ENCODE data around the gene PWWP3B.
"Not testable (repeated sequence)": the region's sequence is repeated elsewhere in the genome, so short reads cannot be mapped to it uniquely, and the experiment has no call there.

The PWWP3B gene

GRCh38 chrX:106168107-106168506 is at the start of gene PWWP3B:
TSS of gene PWWP3B (plus strand) at chrX:106168305. CDS start at chrX:106205433, 37,128 bp downstream.
- no peak for DNase-seq (ENCODE audit: low read depth)

- no peak for DNase-seq (ENCODE audit: low read depth)
These were observed 29.1 kb upstream of the PWWP3B start for GRCh38 chrX:106139048-106139447.

GRCh38 chrX:106144755-106145639 is 23.1 kb upstream of the PWWP3B start:
- no peak for DNase-seq (ENCODE audit: low read depth)

GRCh38 chrX:106150701-106151100 is 17.4 kb upstream of the PWWP3B start:
- DNase-seq (ENCODE audit: low read depth): no peak

- no peak for DNase-seq (ENCODE audit: low read depth)
These were observed 8.2 kb upstream of the PWWP3B start for GRCh38 chrX:106159861-106160282.

- DNase-seq (ENCODE audit: low read depth): no peak
These were observed 2.2 kb downstream of the PWWP3B start for GRCh38 chrX:106170318-106170717.

GRCh38 chrX:106171293-106171820 is 3.3 kb downstream of the PWWP3B start:
- DNase-seq (ENCODE audit: low read depth): no peak

GRCh38 chrX:106177106-106177981 is 9.2 kb downstream of the PWWP3B start:
- no peak for DNase-seq (ENCODE audit: low read depth)

GRCh38 chrX:106177982-106178321 is 9.8 kb downstream of the PWWP3B start:
- DNase-seq (ENCODE audit: low read depth): no peak

GRCh38 chrX:106178826-106179225 is 10.7 kb downstream of the PWWP3B start:
- DNase-seq (ENCODE audit: low read depth): no peak

GRCh38 chrX:106183685-106184084 is 15.6 kb downstream of the PWWP3B start:
- DNase-seq (ENCODE audit: low read depth): not testable (repeated sequence)

GRCh38 chrX:106201502-106202178 is 33.5 kb downstream of the PWWP3B start:
- no peak for DNase-seq (ENCODE audit: low read depth)

- DNase-seq (ENCODE audit: low read depth): no peak
These were observed 35.2 kb downstream of the PWWP3B start for GRCh38 chrX:106203315-106203714.

- DNase-seq (ENCODE audit: low read depth): no peak
These were observed 40.0 kb downstream of the PWWP3B start for GRCh38 chrX:106208154-106208553.
